Esophagus muscularis mucosa (tissue), 4 donors: Measurements from ENCODE around the gene JSRP1. TPM values are rescaled to one million over a fixed set of nuclear protein-coding genes. Genes with fewer than 3 reads are reported as not detected.

Source experiments
- DNase-seq: peaks from one replicate; pipeline ENCODE4 v3.0.0-alpha.2; 2017; ENCODE audit errors: extremely low spot score
- H3K27ac ChIP-seq, 4 donors: fragments of 200-600 bp; sonication (generic); replicated peaks in 1 of 4; 1 replicate in 3 of 4; 2 replicates in 1 of 4; pipeline ENCODE4 v1.5.1; 2016 to 2019; ENCODE audit warnings: mild to moderate bottlenecking in 1 of 4
- H3K27me3 ChIP-seq, 4 donors: fragments of 200-600 bp; sonication (generic); one replicate each; pipeline versions ENCODE4 v1.5.1 to v1.6.0; 2016 to 2019
- H3K36me3 ChIP-seq, 4 donors: fragments of 200-600 bp; sonication (generic); one replicate each; pipeline ENCODE4 v1.5.1; 2016 to 2019
- H3K4me1 ChIP-seq, 4 donors: fragments of 200-600 bp; sonication (generic); one replicate each; pipeline ENCODE4 v1.5.1; 2016 to 2019
- H3K4me3 ChIP-seq, 4 donors: fragments of 200-600 bp; sonication (generic); 1 replicate in 2 of 4; 2 replicates in 2 of 4; pipeline ENCODE4 v1.5.1; 2016 to 2019; ENCODE audit warnings: mild to moderate bottlenecking in 4 of 4, moderate library complexity in 1 of 4
- H3K9me3 ChIP-seq, 4 donors: fragments of 200-600 bp; sonication (generic); 1 replicate in 3 of 4; 2 replicates in 1 of 4; pipeline ENCODE4 v1.5.1; 2016 to 2019
- CTCF ChIP-seq, 3 experiments: fragments of 200-600 bp in 2 of 3; fragments of 450-650 bp in 1 of 3; sonication (generic) in 2 of 3; IDR thresholded peaks; one replicate each; pipeline ENCODE4 v1.5.1; 2017 to 2019; ENCODE audit warnings: antibody characterized with exemption in 3 of 3, mild to moderate bottlenecking in 2 of 3, moderate library complexity in 1 of 3
- EP300 ChIP-seq: sonication (generic); formaldehyde crosslinking; IDR thresholded peaks from one replicate; pipeline ENCODE4 v1.6.1; 2017; ENCODE audit warnings: antibody characterized with exemption
- POLR2A ChIP-seq: fragments of 450-650 bp; IDR thresholded peaks from one replicate; pipeline ENCODE4 v1.6.1; 2017; ENCODE audit warnings: antibody characterized with exemption, moderate library complexity, mild to moderate bottlenecking, low read depth
- POLR2AphosphoS5 ChIP-seq, 2 donors: sonication (generic); formaldehyde crosslinking; IDR thresholded peaks; one replicate each; pipeline ENCODE4 v1.6.1; 2017; ENCODE audit warnings: antibody characterized with exemption in 2 of 2
- WGBS: methylation state at CpG from one replicate; pipeline ENCODE4 v1.1.5; 2018; 5-methylcytosine and 5-hydroxymethylcytosine counted together
- intact Hi-C: fragments of 100-400 bp; cut with DNase I; formaldehyde crosslinking; loops from one replicate; pipeline ENCODE4 v1.15.1; 2023
- total RNA-seq, 4 donors: library from RNA; depleted of rRNA; stranded (reverse); fragments of >200 nt; gene quantifications; one replicate each; pipeline versions ENCODE4 v1.1.0 to v1.2.1, GENCODE V29; 2016

Gene JSRP1
- total RNA-seq, 4 donors from 2014 or later = not detected

GRCh38 chr19:2269244-2270156 lies 13.3 kb upstream of the JSRP1 start:
- Histone ChIP-seq H3K4me3 (peak overlapping the region; percentile 82 to 100 (median 98)), H3K4me1 (peaks cover 42 to 62% (median 55%) of the 10 kb centered on the region in 4 donors), H3K27me3 (no peaks in the 10 kb centered on the region), H3K27ac (peak overlapping the region; percentile 99 to 100 (median 100)), H3K9me3 (no peaks in the 10 kb centered on the region), H3K36me3 (peaks cover 15 to 29% (median 21%) of the 10 kb centered on the region in 4 donors)
- intact Hi-C loops = no loop called here
- TF ChIP-seq POLR2AphosphoS5 (IDR thresholded peaks at IDR 0.05) (peak; percentile 100), CTCF (IDR thresholded peaks at IDR 0.05) (peak; percentile 8 to 35 (median 18)), EP300 (no peak), POLR2A (peak; percentile 99)
- DNase-seq = peak; percentile 100
- under 1% methylated on average over 45 of the region's 103 CpGs for WGBS

GRCh38 chr19:2268861-2269243 lies 12.6 kb upstream of the JSRP1 start:
- intact Hi-C loops = no loop called here
- no peak for DNase-seq
- H3K4me3 ChIP-seq = peak overlapping the region; percentile 82 to 100 (median 98)
- 2% methylated on average over 8 of the region's 19 CpGs for WGBS
- no peaks in the 10 kb centered on the region for H3K9me3 ChIP-seq
- no peaks in the 10 kb centered on the region for H3K27me3 ChIP-seq
- peaks cover 36 to 55% (median 49%) of the 10 kb centered on the region in 4 donors for H3K4me1 ChIP-seq
- peaks cover 15 to 25% (median 21%) of the 10 kb centered on the region in 4 donors for H3K36me3 ChIP-seq
- H3K27ac ChIP-seq = peak overlapping the region; percentile 99 to 100 (median 100)
- no peak for TF ChIP-seq POLR2A

- H3K27ac ChIP-seq = peak overlapping the region in 2 of 4 donors; percentile 99 to 100
- intact Hi-C loops = no loop called here
- WGBS = 79% methylated on average over 4 of the region's 4 CpGs
Observed at GRCh38 chr19:2268480-2268830, 12.2 kb upstream of the JSRP1 start.

GRCh38 chr19:2266183-2266993 lies 10.2 kb upstream of the JSRP1 start:
- H3K4me3 ChIP-seq = no peak overlapping the region
- intact Hi-C loops = no loop called here
- peak overlapping the region; percentile 21 to 62 (median 42) for H3K27ac ChIP-seq
- WGBS = 54% methylated on average over 13 of the region's 18 CpGs
- no peaks in the 10 kb centered on the region for H3K27me3 ChIP-seq
- peak; percentile 94 for DNase-seq
- peaks cover 11 to 30% (median 24%) of the 10 kb centered on the region in 4 donors for H3K4me1 ChIP-seq
- H3K36me3 ChIP-seq = peaks cover 0 to 3% (median 2%) of the 10 kb centered on the region in 4 donors
- no peaks in the 10 kb centered on the region for H3K9me3 ChIP-seq
- TF ChIP-seq POLR2A = no peak
- TF ChIP-seq POLR2AphosphoS5 (IDR thresholded peaks at IDR 0.05) = peak; percentile 20 to 60
- TF ChIP-seq EP300 = no peak
- no peak for TF ChIP-seq CTCF (IDR thresholded peaks at IDR 0.05)

More at GRCh38 chr19:2268480-2268830, 12.2 kb upstream of the JSRP1 start:
- TF ChIP-seq POLR2A = no peak
- no peak for TF ChIP-seq EP300
- no peak for TF ChIP-seq POLR2AphosphoS5 (IDR thresholded peaks at IDR 0.05)
- TF ChIP-seq CTCF (IDR thresholded peaks at IDR 0.05) = no peak
- peaks cover 32 to 51% (median 45%) of the 10 kb centered on the region in 4 donors for H3K4me1 ChIP-seq
- H3K27me3 ChIP-seq = no peaks in the 10 kb centered on the region
- DNase-seq = no peak
- H3K4me3 ChIP-seq = peak overlapping the region; percentile 82 to 100 (median 98)
- H3K9me3 ChIP-seq = no peaks in the 10 kb centered on the region
- peaks cover 15 to 24% (median 20%) of the 10 kb centered on the region in 4 donors for H3K36me3 ChIP-seq
